ENCODE results near the gene ACTC1. TPM values are rescaled to one million over a fixed set of nuclear protein-coding genes. Genes with fewer than 3 reads are reported as not detected.

The ACTC1 gene
- total and polyA plus RNA-seq, 2 donors: 9.6 to 13.3 TPM

DNA sequence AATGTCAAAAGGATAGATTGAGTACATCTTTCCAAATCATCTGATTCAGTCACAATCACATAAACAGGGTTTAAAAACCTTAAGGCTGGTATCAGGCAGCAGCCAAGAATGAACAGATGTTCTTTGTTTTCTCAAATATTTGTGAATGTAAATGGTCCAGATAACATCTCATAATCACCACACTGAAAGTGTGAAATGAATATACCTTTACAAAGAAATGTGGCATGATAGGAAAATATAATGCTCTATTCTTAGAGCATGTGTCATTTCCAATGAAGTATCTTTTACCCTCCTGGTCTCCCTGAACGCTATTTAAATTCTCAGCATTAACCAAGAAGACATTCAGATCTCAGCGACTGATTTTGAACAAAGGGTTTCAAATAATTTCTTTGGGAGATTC lies 8.8 kb upstream of the ACTC1 start:
- H3K4me3 ChIP-seq (ENCODE audit: low read length in 2 of 2): no peak overlapping the region
- WGBS: 81% methylated on average over 2 of the region's 2 CpGs
- no peaks in the 10 kb centered on the region for H3K9me3 ChIP-seq (ENCODE audit: control insufficient read depth in 2 of 2, insufficient read depth in 1 of 2, low read length in 1 of 2)
- H3K36me3 ChIP-seq (ENCODE audit: control insufficient read depth in 2 of 2, insufficient read depth in 2 of 2, low read length in 1 of 2): no peaks in the 10 kb centered on the region
- no peaks in the 10 kb centered on the region for H3K4me1 ChIP-seq (ENCODE audit: control insufficient read depth in 2 of 2, insufficient read depth in 2 of 2, low read length in 2 of 2)
- no peak for DNase-seq (ENCODE audit: low read depth in 6 of 9, low spot score in 9 of 9)
- H3K27ac ChIP-seq (ENCODE audit: low read depth in 1 of 2, low read length in 1 of 2): no peak overlapping the region
- peaks cover 0 to 7% of the 10 kb centered on the region in 2 donors for H3K27me3 ChIP-seq (ENCODE audit: control insufficient read depth in 2 of 2, insufficient read depth in 1 of 2, low read length in 1 of 2)

GRCh38 chr15:34802803-34803750 lies 7.7 kb upstream of the ACTC1 start:
- WGBS: 95% methylated on average over 7 of the region's 7 CpGs
- Histone ChIP-seq H3K27me3 (ENCODE audit: control insufficient read depth in 2 of 2, insufficient read depth in 1 of 2, low read length in 1 of 2) (peaks cover 0 to 10% of the 10 kb centered on the region in 2 donors), H3K4me1 (ENCODE audit: control insufficient read depth in 2 of 2, insufficient read depth in 2 of 2, low read length in 2 of 2) (no peaks in the 10 kb centered on the region), H3K4me3 (ENCODE audit: low read length in 2 of 2) (no peak overlapping the region), H3K27ac (ENCODE audit: low read depth in 1 of 2, low read length in 1 of 2) (no peak overlapping the region), H3K9me3 (ENCODE audit: control insufficient read depth in 2 of 2, insufficient read depth in 1 of 2, low read length in 1 of 2) (no peaks in the 10 kb centered on the region), H3K36me3 (ENCODE audit: control insufficient read depth in 2 of 2, insufficient read depth in 2 of 2, low read length in 1 of 2) (no peaks in the 10 kb centered on the region)
- DNase-seq (ENCODE audit: low read depth in 6 of 9, low spot score in 9 of 9): no peak

DNA sequence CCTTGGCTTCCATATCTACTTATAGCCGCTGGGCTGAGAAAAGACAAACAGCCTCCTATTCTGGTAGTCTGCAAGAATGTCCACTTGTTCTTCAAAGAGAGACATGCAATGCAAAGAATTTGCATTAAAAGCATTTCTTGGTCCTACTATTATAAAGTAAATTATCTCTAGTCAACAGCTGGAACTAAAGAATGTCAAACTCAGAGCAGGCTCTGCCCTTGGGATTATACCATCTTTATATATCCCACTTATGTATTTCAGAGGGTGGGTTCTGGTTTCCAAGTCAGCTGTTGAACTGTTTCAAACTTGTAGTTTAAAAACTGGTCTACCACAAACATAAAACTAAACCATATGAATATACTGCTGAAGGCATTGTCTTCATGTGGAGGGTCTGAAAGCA lies 7.0 kb upstream of the ACTC1 start:
- WGBS: 97% methylated on average over 1 of the region's 1 CpG
- H3K9me3 ChIP-seq (ENCODE audit: control insufficient read depth in 2 of 2, insufficient read depth in 1 of 2, low read length in 1 of 2): no peaks in the 10 kb centered on the region
- no peak overlapping the region for H3K27ac ChIP-seq (ENCODE audit: low read depth in 1 of 2, low read length in 1 of 2)

DNA sequence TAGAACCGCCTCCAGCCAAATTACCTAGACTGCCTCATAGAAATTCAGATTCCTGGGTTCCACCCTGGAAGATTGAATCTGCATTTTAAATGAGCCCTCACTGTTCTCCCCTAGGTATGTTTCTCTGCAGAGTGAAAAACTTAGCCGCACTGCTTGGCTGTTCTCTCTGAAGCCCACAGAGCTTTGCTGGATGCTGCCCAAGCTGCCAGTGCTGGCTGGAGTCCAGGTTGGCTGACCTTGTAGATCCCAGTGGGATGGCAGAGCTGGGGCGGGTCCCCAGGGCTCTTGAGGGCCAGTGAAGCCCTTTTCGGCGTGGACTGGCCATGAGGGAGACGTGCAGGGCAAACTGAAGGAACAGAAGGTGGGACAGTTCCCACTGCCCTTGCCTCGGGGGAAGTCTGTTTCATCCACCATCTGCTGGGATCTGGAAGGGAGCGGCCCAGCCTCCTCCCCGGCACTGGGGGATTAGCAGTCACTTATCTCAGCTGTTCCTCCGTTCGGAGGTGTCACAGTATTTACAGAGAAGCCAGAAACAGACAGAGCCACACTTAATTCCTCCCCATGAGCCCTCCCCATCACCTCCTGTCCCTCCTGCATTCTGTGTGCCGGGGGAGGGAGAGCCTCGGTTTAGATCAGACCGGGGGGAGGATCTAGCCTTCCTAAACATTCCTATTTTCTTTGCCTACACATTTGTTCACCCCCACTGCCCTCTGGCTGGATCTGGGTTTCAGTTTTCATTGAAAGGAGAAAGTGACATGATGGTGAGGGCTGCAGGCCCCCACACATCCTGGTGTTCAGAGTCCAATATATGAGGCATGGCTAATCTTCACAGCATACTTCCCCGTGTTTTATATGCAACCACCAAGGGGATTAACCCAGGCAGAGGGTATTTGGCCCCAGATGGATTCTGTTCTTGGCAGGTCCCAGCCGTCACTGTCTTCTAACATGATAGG lies 4.1 kb upstream of the ACTC1 start:
- 60% methylated on average over 16 of the region's 16 CpGs for WGBS
- no peak overlapping the region for H3K4me3 ChIP-seq (ENCODE audit: low read length in 2 of 2)
- no peaks in the 10 kb centered on the region for H3K9me3 ChIP-seq (ENCODE audit: control insufficient read depth in 2 of 2, insufficient read depth in 1 of 2, low read length in 1 of 2)
- no peak for DNase-seq (ENCODE audit: low read depth in 6 of 9, low spot score in 9 of 9)
- H3K27me3 ChIP-seq (ENCODE audit: control insufficient read depth in 2 of 2, insufficient read depth in 1 of 2, low read length in 1 of 2): peaks cover 15 to 40% of the 10 kb centered on the region in 2 donors
- H3K4me1 ChIP-seq (ENCODE audit: control insufficient read depth in 2 of 2, insufficient read depth in 2 of 2, low read length in 2 of 2): no peaks in the 10 kb centered on the region
- H3K27ac ChIP-seq (ENCODE audit: low read depth in 1 of 2, low read length in 1 of 2): no peak overlapping the region
- no peaks in the 10 kb centered on the region for H3K36me3 ChIP-seq (ENCODE audit: control insufficient read depth in 2 of 2, insufficient read depth in 2 of 2, low read length in 1 of 2)

More for the DNA sequence above, 7.0 kb upstream of the ACTC1 start:
- Histone ChIP-seq H3K4me3 (ENCODE audit: low read length in 2 of 2) (no peak overlapping the region), H3K27me3 (ENCODE audit: control insufficient read depth in 2 of 2, insufficient read depth in 1 of 2, low read length in 1 of 2) (peaks cover 0 to 15% of the 10 kb centered on the region in 2 donors), H3K36me3 (ENCODE audit: control insufficient read depth in 2 of 2, insufficient read depth in 2 of 2, low read length in 1 of 2) (no peaks in the 10 kb centered on the region), H3K4me1 (ENCODE audit: control insufficient read depth in 2 of 2, insufficient read depth in 2 of 2, low read length in 2 of 2) (no peaks in the 10 kb centered on the region)
- no peak for DNase-seq (ENCODE audit: low read depth in 6 of 9, low spot score in 9 of 9)

GRCh38 chr15:34796847-34797435 lies 1.6 kb upstream of the ACTC1 start:
- Histone ChIP-seq H3K4me3 (ENCODE audit: low read length in 2 of 2) (no peak overlapping the region), H3K9me3 (ENCODE audit: control insufficient read depth in 2 of 2, insufficient read depth in 1 of 2, low read length in 1 of 2) (no peaks in the 10 kb centered on the region), H3K27ac (ENCODE audit: low read depth in 1 of 2, low read length in 1 of 2) (no peak overlapping the region), H3K27me3 (ENCODE audit: control insufficient read depth in 2 of 2, insufficient read depth in 1 of 2, low read length in 1 of 2) (peaks cover 20 to 58% of the 10 kb centered on the region in 2 donors), H3K36me3 (ENCODE audit: control insufficient read depth in 2 of 2, insufficient read depth in 2 of 2, low read length in 1 of 2) (no peaks in the 10 kb centered on the region), H3K4me1 (ENCODE audit: control insufficient read depth in 2 of 2, insufficient read depth in 2 of 2, low read length in 2 of 2) (no peaks in the 10 kb centered on the region)
- DNase-seq (ENCODE audit: low read depth in 6 of 9, low spot score in 9 of 9): no peak
- WGBS: 80% methylated on average over 5 of the region's 5 CpGs

GRCh38 chr15:34794590-34795206 lies 651 bp downstream of the ACTC1 start:
- DNase-seq (ENCODE audit: low read depth in 6 of 9, low spot score in 9 of 9): no peak
- no peaks in the 10 kb centered on the region for H3K4me1 ChIP-seq (ENCODE audit: control insufficient read depth in 2 of 2, insufficient read depth in 2 of 2, low read length in 2 of 2)
- no peak overlapping the region for H3K27ac ChIP-seq (ENCODE audit: low read depth in 1 of 2, low read length in 1 of 2)
- H3K27me3 ChIP-seq (ENCODE audit: control insufficient read depth in 2 of 2, insufficient read depth in 1 of 2, low read length in 1 of 2): peaks cover 20 to 58% of the 10 kb centered on the region in 2 donors
- no peak overlapping the region for H3K4me3 ChIP-seq (ENCODE audit: low read length in 2 of 2)
- no peaks in the 10 kb centered on the region for H3K9me3 ChIP-seq (ENCODE audit: control insufficient read depth in 2 of 2, insufficient read depth in 1 of 2, low read length in 1 of 2)
- 29% methylated on average over 33 of the region's 33 CpGs for WGBS
- no peaks in the 10 kb centered on the region for H3K36me3 ChIP-seq (ENCODE audit: control insufficient read depth in 2 of 2, insufficient read depth in 2 of 2, low read length in 1 of 2)

GRCh38 chr15:34793901-34794300 lies 1.4 kb downstream of the ACTC1 start:
- WGBS: 49% methylated on average over 2 of the region's 2 CpGs
- Histone ChIP-seq H3K4me1 (ENCODE audit: control insufficient read depth in 2 of 2, insufficient read depth in 2 of 2, low read length in 2 of 2) (no peaks in the 10 kb centered on the region), H3K27ac (ENCODE audit: low read depth in 1 of 2, low read length in 1 of 2) (no peak overlapping the region), H3K27me3 (ENCODE audit: control insufficient read depth in 2 of 2, insufficient read depth in 1 of 2, low read length in 1 of 2) (peaks cover 20 to 51% of the 10 kb centered on the region in 2 donors), H3K9me3 (ENCODE audit: control insufficient read depth in 2 of 2, insufficient read depth in 1 of 2, low read length in 1 of 2) (no peaks in the 10 kb centered on the region), H3K36me3 (ENCODE audit: control insufficient read depth in 2 of 2, insufficient read depth in 2 of 2, low read length in 1 of 2) (no peaks in the 10 kb centered on the region), H3K4me3 (ENCODE audit: low read length in 2 of 2) (no peak overlapping the region)
- no peak for DNase-seq (ENCODE audit: low read depth in 6 of 9, low spot score in 9 of 9)

- no peak overlapping the region for H3K27ac ChIP-seq (ENCODE audit: low read depth in 1 of 2, low read length in 1 of 2)
- H3K36me3 ChIP-seq (ENCODE audit: control insufficient read depth in 2 of 2, insufficient read depth in 2 of 2, low read length in 1 of 2): no peaks in the 10 kb centered on the region
- DNase-seq (ENCODE audit: low read depth in 6 of 9, low spot score in 9 of 9): no peak
- H3K4me1 ChIP-seq (ENCODE audit: control insufficient read depth in 2 of 2, insufficient read depth in 2 of 2, low read length in 2 of 2): no peaks in the 10 kb centered on the region
- 94% methylated on average over 9 of the region's 9 CpGs for WGBS
- H3K9me3 ChIP-seq (ENCODE audit: control insufficient read depth in 2 of 2, insufficient read depth in 1 of 2, low read length in 1 of 2): no peaks in the 10 kb centered on the region
- peaks cover 20 to 49% of the 10 kb centered on the region in 2 donors for H3K27me3 ChIP-seq (ENCODE audit: control insufficient read depth in 2 of 2, insufficient read depth in 1 of 2, low read length in 1 of 2)
- no peak overlapping the region for H3K4me3 ChIP-seq (ENCODE audit: low read length in 2 of 2)
Measured at GRCh38 chr15:34793071-34793470, 2.3 kb downstream of the ACTC1 start.
